IMR-90 (cell line): ENCODE measurements around the gene STX18. TPM values are rescaled to one million over a fixed set of nuclear protein-coding genes. Genes with fewer than 3 reads are reported as not detected.

ENCODE experiments used
- ATAC-seq: fragments of 200-7000 bp; cut with Tn5 transposase; 2 replicates; pipeline ENCODE4 v1.9.1; 2020; ENCODE audit warnings: low read depth, mild to moderate bottlenecking, moderate library complexity
- BruUV-seq: library from RNA; stranded (reverse); fragments of 400-500 nt; replicated peaks from 2 replicates; lab custom pipeline; 2021; lab: Mats Ljungman, UMichigan
- CTCF ChIA-PET: fragments of 300-600 bp; formaldehyde crosslinking; extraction: SDS; loops from one replicate; lab custom pipeline; 2021; ENCODE audit warnings: antibody characterized with exemption; lab: Yijun Ruan, JAX
- POLR2A ChIA-PET: fragments of 300-600 bp; sonication (Branson Sonifier 250); formaldehyde crosslinking; loops from one replicate; lab custom pipeline; 2022; ENCODE audit warnings: antibody characterized with exemption; ENCODE audit not compliant: unreplicated experiment; lab: Charles Lee
- DNase-seq: peaks from one replicate; pipeline ENCODE4 v3.0.0; 2013
- H2AFZ ChIP-seq: replicated peaks from 2 replicates; pipeline ENCODE3; 2013; ENCODE audit warnings: low read length, mild to moderate bottlenecking; ENCODE audit not compliant: poor library complexity
- H2AK5ac ChIP-seq: 2 replicates; pipeline ENCODE4 v1.6.1; 2013; ENCODE audit warnings: low read depth, low read length, inconsistent platforms
- H2AK9ac ChIP-seq: replicated peaks from 2 replicates; pipeline ENCODE3; 2013; ENCODE audit warnings: mild to moderate bottlenecking, low read depth, low read length, moderate library complexity; ENCODE audit not compliant: poor library complexity
- H2BK120ac ChIP-seq: 2 replicates; pipeline ENCODE4 v1.6.1; 2013; ENCODE audit warnings: low read depth, low read length, inconsistent platforms
- H2BK15ac ChIP-seq: 3 replicates; pipeline ENCODE4 v1.6.1; 2013; ENCODE audit warnings: low read depth, low read length, inconsistent platforms
- H2BK20ac ChIP-seq: 2 replicates; pipeline ENCODE4 v1.6.1; 2013; ENCODE audit warnings: low read depth, mild to moderate bottlenecking, inconsistent platforms, low read length, moderate library complexity
- H2BK5ac ChIP-seq: 2 replicates; pipeline ENCODE4 v1.6.1; 2013; ENCODE audit warnings: mild to moderate bottlenecking, low read depth, low read length, inconsistent platforms; ENCODE audit not compliant: poor library complexity, severe bottlenecking
- H3K14ac ChIP-seq: replicated peaks from 2 replicates; pipeline ENCODE4 v1.6.1; 2013; ENCODE audit warnings: low read depth, low read length, inconsistent platforms
- H3K18ac ChIP-seq: 2 replicates; pipeline ENCODE4 v1.6.1; 2013; ENCODE audit warnings: low read depth, low read length, control low read depth
- H3K23ac ChIP-seq: 2 replicates; pipeline ENCODE4 v1.6.1; 2013; ENCODE audit warnings: low read depth, low read length, inconsistent platforms
- H3K27ac ChIP-seq: 2 replicates; pipeline ENCODE4 v1.5.1; 2013; ENCODE audit warnings: mild to moderate bottlenecking, control low read depth, low read length; ENCODE audit not compliant: insufficient read depth
- H3K27me3 ChIP-seq: 2 replicates; pipeline ENCODE4 v1.6.1; 2013; ENCODE audit warnings: low read length; ENCODE audit not compliant: control insufficient read depth, insufficient read depth
- H3K36me3 ChIP-seq: 2 replicates; pipeline ENCODE4 v1.6.1; 2013; ENCODE audit warnings: low read length, mixed read lengths; ENCODE audit not compliant: control insufficient read depth, insufficient read depth
- H3K4ac ChIP-seq: 2 replicates; pipeline ENCODE4 v1.6.1; 2013; ENCODE audit warnings: low read depth, low read length, inconsistent platforms
- H3K4me1 ChIP-seq: 2 replicates; pipeline ENCODE4 v1.6.1; 2013; ENCODE audit warnings: low read length, mixed read lengths; ENCODE audit not compliant: control insufficient read depth, insufficient read depth
- H3K4me2 ChIP-seq: 2 replicates; pipeline ENCODE4 v1.6.1; 2013; ENCODE audit warnings: low read depth, mild to moderate bottlenecking, control low read depth, low read length, moderate library complexity
- H3K4me3 ChIP-seq: 2 replicates; pipeline ENCODE4 v1.5.1; 2013; ENCODE audit warnings: low read depth, mild to moderate bottlenecking, control low read depth, low read length, moderate library complexity; ENCODE audit not compliant: insufficient read depth
- H3K56ac ChIP-seq: 2 replicates; pipeline ENCODE4 v1.6.1; 2013; ENCODE audit warnings: low read length, inconsistent platforms; ENCODE audit not compliant: insufficient read depth; ENCODE audit errors: extremely low read depth
- H3K79me1 ChIP-seq, 2 experiments: 2 replicates each; pipeline ENCODE4 v1.6.1; 2013; ENCODE audit warnings: low read length in 2 of 2, inconsistent platforms in 1 of 2, low read depth in 1 of 2
- H3K9ac ChIP-seq: 2 replicates; pipeline ENCODE4 v1.6.1; 2013; ENCODE audit warnings: low read depth, low read length, control low read depth
- H3K9me1 ChIP-seq: 2 replicates; pipeline ENCODE4 v1.6.1; 2013; ENCODE audit warnings: low read length, inconsistent platforms; ENCODE audit not compliant: insufficient read depth
- H3K9me3 ChIP-seq: 2 replicates; pipeline ENCODE4 v1.6.1; 2013; ENCODE audit warnings: low read length; ENCODE audit not compliant: control insufficient read depth, insufficient read depth
- H4K20me1 ChIP-seq: 2 replicates; pipeline ENCODE4 v1.6.1; 2013; ENCODE audit warnings: low read length, inconsistent platforms; ENCODE audit not compliant: insufficient read depth
- H4K5ac ChIP-seq: 2 replicates; pipeline ENCODE4 v1.6.1; 2013; ENCODE audit warnings: mild to moderate bottlenecking, low read depth, low read length, control low read depth
- H4K8ac ChIP-seq, 2 experiments: 2 replicates each; pipeline ENCODE4 v1.6.1; 2013; ENCODE audit warnings: low read depth in 2 of 2, low read length in 2 of 2, control low read depth in 1 of 2, inconsistent platforms in 1 of 2
- H4K91ac ChIP-seq: 2 replicates; pipeline ENCODE4 v1.6.1; 2013; ENCODE audit warnings: low read depth, low read length, inconsistent platforms; ENCODE audit not compliant: insufficient read depth
- BHLHE40 ChIP-seq: fragments of 150-350 bp; IDR thresholded peaks from 2 replicates; pipeline ENCODE4 v1.6.1; 2016; ENCODE audit warnings: mild to moderate bottlenecking, low read depth, low read length
- CEBPB ChIP-seq: IDR thresholded peaks from 2 replicates; pipeline ENCODE4 v1.6.1; 2012; ENCODE audit warnings: low read depth, low read length, improper control_type of control experiment
- ELK1 ChIP-seq: fragments of 150-350 bp; IDR thresholded peaks from 2 replicates; pipeline ENCODE4 v1.6.1; 2016; ENCODE audit warnings: low read depth, mild to moderate bottlenecking, low read length, moderate library complexity, borderline replicate concordance
- MAFK ChIP-seq: IDR thresholded peaks from 2 replicates; pipeline ENCODE4 v1.6.1; 2012; ENCODE audit warnings: low read depth, low read length, improper control_type of control experiment
- USF2 ChIP-seq: fragments of 150-350 bp; IDR thresholded peaks from 2 replicates; pipeline ENCODE4 v1.6.1; 2017; ENCODE audit warnings: mild to moderate bottlenecking, antibody characterized with exemption, low read length, low read depth
- WGBS, 2 experiments: methylation state at CpG; one replicate each; pipeline versions ENCODE4 v1.1.5 to v1.1.7; 2013; ENCODE audit warnings: missing lambda C conversion rate in 2 of 2; ENCODE audit not compliant: insufficient read length in 1 of 2; ENCODE audit errors: extremely low coverage in 2 of 2; 5-methylcytosine and 5-hydroxymethylcytosine counted together
- dilution Hi-C: fragments of 300-500 bp; cut with HindIII; formaldehyde crosslinking; loops from one replicate; pipeline ENCODE4 v1.14.3; 2018; ENCODE audit warnings: low sequenced_read_pairs; ENCODE audit not compliant: unreplicated experiment
- in situ Hi-C: fragments of 300-500 bp; cut with MboI; formaldehyde crosslinking; loops from 3 replicates; pipeline ENCODE4 v1.14.3; 2019; ENCODE audit warnings: low sequenced_read_pairs, inconsistent platforms, mixed read lengths
- intact Hi-C: fragments of 100-400 bp; cut with micrococcal nuclease; formaldehyde crosslinking; loops from 2 replicates; pipeline ENCODE4 v1.10.0; 2022
- polyA plus RNA-seq, 3 experiments: library from polyadenylated mRNA; depleted of rRNA; stranded (reverse); fragments of >200 nt; gene quantifications; 2 replicates each; pipeline ENCODE4 v1.2.3, GENCODE V29; 2012; ENCODE audit warnings: low replicate concordance in 1 of 3
- total RNA-seq: library from RNA; depleted of rRNA; stranded (reverse); fragments of >200 nt; gene quantifications from 2 replicates; pipeline ENCODE4 v1.2.3, GENCODE V29; 2012

The STX18 gene
- total and polyA plus RNA-seq, 2 of the 4 experiments (the other 2 are of a cell fraction), result 20.1 to 23.4 TPM

- Histone ChIP-seq H3K4me3 (no peak overlapping the region), H4K91ac (no peak overlapping the region), H2BK120ac (no peak overlapping the region), H3K9me1 (peaks cover 17% of the 10 kb centered on the region), H3K27me3 (no peaks in the 10 kb centered on the region), H3K36me3 (peaks cover 8% of the 10 kb centered on the region), H3K56ac (no peak overlapping the region), H2AK5ac (no peak overlapping the region), H4K5ac (no peak overlapping the region), H3K14ac (no peak overlapping the region), H4K20me1 (peaks cover 7% of the 10 kb centered on the region), H2BK5ac (no peak overlapping the region), H3K27ac (no peak overlapping the region), H2BK20ac (no peak overlapping the region), H4K8ac (no peak overlapping the region), H2AK9ac (no peak overlapping the region), H3K9ac (no peak overlapping the region), H3K23ac (no peak overlapping the region), H2AFZ (no peak overlapping the region), H3K4ac (no peak overlapping the region), H3K9me3 (no peaks in the 10 kb centered on the region), H3K79me1 (peaks cover 0 to 19% of the 10 kb centered on the region in 2 experiments; a peak in 1 of 4 replicates), H3K4me1 (peaks cover 13% of the 10 kb centered on the region), H3K18ac (no peak overlapping the region), H3K4me2 (peak overlapping the region; percentile 11; the same call in 1 of the 2 replicates), H2BK15ac (no peak overlapping the region)
- intact Hi-C loops, result no loop called here
- dilution Hi-C loops, result no loop called here
- BruUV-seq, result no TSS peak
- peak; percentile 80 for ATAC-seq
- POLR2A ChIA-PET, result no interaction called here
- in situ Hi-C loops, result no loop called here
- TF ChIP-seq MAFK, result no peak
- TF ChIP-seq USF2, result no peak
- peak; percentile 58; the same call in 1 of the 2 replicates for TF ChIP-seq BHLHE40
- TF ChIP-seq CEBPB, result peak; percentile 85
- no peak for TF ChIP-seq ELK1
- CTCF ChIA-PET, result interaction anchor here (0.6 to 1.2 kb wide), 3 partner anchors 9 to 180 kb away, joined by 3 to 6 read pairs (median 5); no protein-coding TSS in a partner anchor
- DNase-seq, result peak; percentile 85
- no CpG with 5 or more reads among the region's 4 CpGs for WGBS, 2 experiments
Observed at GRCh38 chr4:4439782-4440181, 102.1 kb downstream of the STX18 start.
